HAP-1 (cell line): Measurements from ENCODE around the gene OR1N1.

Experiments used
- DNase-seq, 2 experiments: peaks; one replicate each; pipeline ENCODE4 v3.0.0-alpha.2; 2016 to 2020; ENCODE audit warnings: low spot score in 2 of 2
- H3K27me3 ChIP-seq: fragments of 250-450 bp; sonication (Bioruptor Pico); 2 replicates; pipeline ENCODE4 v1.5.1; 2020; ENCODE audit warnings: low read depth, mild to moderate bottlenecking, moderate library complexity
- H3K36me3 ChIP-seq: fragments of 250-450 bp; sonication (Bioruptor Pico); replicated peaks from 2 replicates; pipeline ENCODE4 v1.5.1; 2020; ENCODE audit warnings: mild to moderate bottlenecking
- H3K4me1 ChIP-seq: fragments of 250-450 bp; sonication (Bioruptor Pico); 2 replicates; pipeline ENCODE4 v1.5.1; 2020; ENCODE audit warnings: mild to moderate bottlenecking
- H3K4me3 ChIP-seq: fragments of 250-450 bp; sonication (Bioruptor Pico); 2 replicates; pipeline ENCODE4 v1.5.1; 2020; ENCODE audit warnings: mild to moderate bottlenecking, moderate library complexity
- H3K9me3 ChIP-seq: fragments of 250-450 bp; sonication (Bioruptor Pico); 2 replicates; pipeline ENCODE4 v1.5.1; 2020; ENCODE audit warnings: mild to moderate bottlenecking, moderate library complexity
- in situ Hi-C: fragments of 300-500 bp; cut with MboI; formaldehyde crosslinking; loops from 3 replicates; pipeline ENCODE4 v1.14.3; 2020; ENCODE audit warnings: low sequenced_read_pairs, inconsistent platforms, mixed read lengths

OR1N1 gene

DNA sequence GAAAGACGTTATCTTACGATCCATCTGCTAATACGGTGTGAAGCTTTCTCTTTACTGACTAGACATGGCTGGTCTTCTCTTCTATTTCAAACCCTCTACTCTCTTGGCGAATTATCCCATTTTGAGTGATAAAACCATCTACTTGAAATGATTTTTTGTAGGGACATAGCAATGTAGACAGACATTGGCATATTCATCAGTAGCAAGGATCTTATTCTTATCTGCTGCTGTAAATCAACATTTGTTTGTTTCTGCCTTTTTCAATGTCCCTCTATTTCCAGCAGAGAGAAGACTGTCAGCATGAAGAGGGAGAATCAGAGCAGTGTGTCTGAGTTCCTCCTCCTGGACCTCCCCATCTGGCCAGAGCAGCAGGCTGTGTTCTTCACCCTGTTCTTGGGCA, 8.3 kb downstream of the OR1N1 start, which contains the start of gene OR1J4:
TSS of gene OR1J4 (plus strand) at position 301 of the 400 bp plus-strand sequence. CDS start at position 301, 0 bp downstream.
- no peak within 1 kb of the TSS for H3K4me3 ChIP-seq
- in situ Hi-C loops: no loop called here
- no peaks in the 10 kb centered on the region for H3K27me3 ChIP-seq
- no peaks in the 10 kb centered on the region for H3K4me1 ChIP-seq
- no peaks in the 10 kb centered on the region for H3K9me3 ChIP-seq
- DNase-seq: no peak
- H3K36me3 ChIP-seq: no peaks in the 10 kb centered on the region

- Histone ChIP-seq H3K27me3 (0 out of 2 replicates have a peak, but pooled peaks cover under 1% of the 10 kb centered on the region), H3K9me3 (no peaks in the 10 kb centered on the region), H3K4me1 (no peaks in the 10 kb centered on the region), H3K4me3 (no peak overlapping the region), H3K36me3 (no peaks in the 10 kb centered on the region)
- in situ Hi-C loops: no loop called here
- DNase-seq: no peak
These were observed 8.9 kb downstream of the OR1N1 start for GRCh38 chr9:122518226-122518625.

DNA sequence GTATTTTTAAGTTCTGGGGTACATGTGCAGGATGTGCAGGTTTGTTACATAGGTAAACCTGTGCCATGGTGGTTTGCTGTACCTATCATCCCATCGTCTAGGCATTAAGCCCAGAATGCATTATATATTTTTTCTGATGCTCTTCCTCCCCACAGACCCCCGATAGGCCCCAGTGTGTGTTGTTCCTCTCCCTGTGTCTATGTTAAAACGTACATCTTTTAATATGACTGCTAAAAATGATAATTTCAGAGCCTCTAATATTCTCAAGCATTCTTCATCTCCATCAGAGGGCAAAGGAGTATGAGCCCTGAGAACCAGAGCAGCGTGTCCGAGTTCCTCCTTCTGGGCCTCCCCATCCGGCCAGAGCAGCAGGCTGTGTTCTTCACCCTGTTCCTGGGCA, 16.6 kb downstream of the OR1N1 start, which contains the start of gene OR1J2:
TSS of gene OR1J2 (plus strand) at position 301 of the 400 bp plus-strand sequence. CDS start at position 301, 0 bp downstream.
- no peak within 1 kb of the TSS for H3K4me3 ChIP-seq
- no peaks in the 10 kb centered on the region for H3K36me3 ChIP-seq
- H3K4me1 ChIP-seq: no peaks in the 10 kb centered on the region
- H3K9me3 ChIP-seq: no peaks in the 10 kb centered on the region
- DNase-seq: no peak
- in situ Hi-C loops: no loop called here
- peaks cover 13% of the 10 kb centered on the region; the same call in 1 of the 2 replicates for H3K27me3 ChIP-seq

DNA sequence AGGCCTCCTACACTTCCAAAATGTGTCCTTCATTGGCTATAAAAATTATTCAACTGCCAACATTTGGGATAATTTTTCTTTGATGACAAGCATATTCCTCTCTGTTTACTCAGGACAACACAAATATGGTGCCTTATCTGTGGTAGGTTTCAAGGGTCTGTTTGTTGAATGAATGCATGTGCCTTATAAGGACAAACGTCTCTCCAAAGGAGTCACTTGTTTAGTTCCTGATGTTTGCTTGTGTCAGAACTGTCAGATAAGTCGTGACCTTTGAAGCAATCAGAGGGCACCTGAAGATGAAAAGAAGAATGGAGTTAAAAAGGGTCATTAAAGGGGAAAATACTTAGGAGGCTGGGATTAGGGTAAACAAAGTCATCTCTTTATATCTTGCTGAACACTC, 20.1 kb downstream of the OR1N1 start:
- H3K4me3 ChIP-seq: no peak overlapping the region
- H3K4me1 ChIP-seq: no peaks in the 10 kb centered on the region
- no peaks in the 10 kb centered on the region for H3K9me3 ChIP-seq
- in situ Hi-C loops: no loop called here
- H3K36me3 ChIP-seq: no peaks in the 10 kb centered on the region
- peaks cover 8% of the 10 kb centered on the region; the same call in 1 of the 2 replicates for H3K27me3 ChIP-seq
- DNase-seq: no peak

GRCh38 chr9:122498883-122499288, 28.2 kb downstream of the OR1N1 start:
- H3K4me1 ChIP-seq: no peaks in the 10 kb centered on the region
- H3K27me3 ChIP-seq: peaks cover 4% of the 10 kb centered on the region; the same call in 1 of the 2 replicates
- no peaks in the 10 kb centered on the region for H3K9me3 ChIP-seq
- in situ Hi-C loops: no loop called here
- no peaks in the 10 kb centered on the region for H3K36me3 ChIP-seq
- peak; percentile 39 to 68 for DNase-seq
- H3K4me3 ChIP-seq: no peak overlapping the region

GRCh38 chr9:122479062-122479461, 48.0 kb downstream of the OR1N1 start:
- no peaks in the 10 kb centered on the region for H3K4me1 ChIP-seq
- peaks cover 3% of the 10 kb centered on the region; the same call in 1 of the 2 replicates for H3K27me3 ChIP-seq
- no peaks in the 10 kb centered on the region for H3K36me3 ChIP-seq
- no peak overlapping the region for H3K4me3 ChIP-seq
- in situ Hi-C loops: no loop called here
- H3K9me3 ChIP-seq: no peaks in the 10 kb centered on the region
- DNase-seq: no peak

- Histone ChIP-seq H3K4me1 (no peaks in the 10 kb centered on the region), H3K36me3 (no peaks in the 10 kb centered on the region), H3K9me3 (no peaks in the 10 kb centered on the region), H3K27me3 (peaks cover 5% of the 10 kb centered on the region; the same call in 1 of the 2 replicates), H3K4me3 (no peak within 1 kb of the TSS)
- in situ Hi-C loops: no loop called here
- no peak for DNase-seq
These were observed 49.3 kb downstream of the OR1N1 start, which contains the start of gene OR1J1 for GRCh38 chr9:122477826-122478225. OR1J1 (minus strand) TSS chr9:122477926; CDS start chr9:122477926, 0 bp downstream.

- no peak for DNase-seq
- in situ Hi-C loops: no loop called here
- H3K9me3 ChIP-seq: no peaks in the 10 kb centered on the region
- H3K27me3 ChIP-seq: peaks cover 5% of the 10 kb centered on the region; the same call in 1 of the 2 replicates
- H3K36me3 ChIP-seq: no peaks in the 10 kb centered on the region
- H3K4me1 ChIP-seq: no peaks in the 10 kb centered on the region
- no peak overlapping the region for H3K4me3 ChIP-seq
These were observed 49.7 kb downstream of the OR1N1 start for GRCh38 chr9:122477346-122477745.
